Brain pericyte (primary cell): ENCODE results near the gene PFN4.

Source experiments
- DNase-seq: peaks from one replicate; pipeline ENCODE4 v3.0.0-alpha.2; 2012; ENCODE audit warnings: low read depth, low spot score

PFN4 gene

GRCh38 chr2:24077879-24078278, 45.3 kb downstream of the PFN4 start:
- DNase-seq = no peak

DNA sequence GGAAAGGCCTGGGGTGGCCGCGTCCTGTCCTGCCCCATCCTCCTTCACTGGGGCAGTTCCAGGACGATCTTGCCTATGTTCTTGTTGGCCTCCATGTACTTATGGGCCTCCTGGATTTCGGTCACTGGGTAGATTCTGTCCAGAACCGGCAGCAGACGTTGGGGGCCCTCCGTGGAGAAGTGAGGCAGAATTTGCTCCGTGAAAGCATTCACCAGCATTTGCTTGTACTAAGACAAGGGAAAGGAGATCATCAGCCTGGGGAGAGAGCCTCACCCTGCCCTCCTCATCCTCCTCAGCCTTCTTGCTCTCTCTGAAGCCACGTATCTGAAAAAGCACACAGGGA, 45.6 kb downstream of the PFN4 start:
- no peak for DNase-seq

DNA sequence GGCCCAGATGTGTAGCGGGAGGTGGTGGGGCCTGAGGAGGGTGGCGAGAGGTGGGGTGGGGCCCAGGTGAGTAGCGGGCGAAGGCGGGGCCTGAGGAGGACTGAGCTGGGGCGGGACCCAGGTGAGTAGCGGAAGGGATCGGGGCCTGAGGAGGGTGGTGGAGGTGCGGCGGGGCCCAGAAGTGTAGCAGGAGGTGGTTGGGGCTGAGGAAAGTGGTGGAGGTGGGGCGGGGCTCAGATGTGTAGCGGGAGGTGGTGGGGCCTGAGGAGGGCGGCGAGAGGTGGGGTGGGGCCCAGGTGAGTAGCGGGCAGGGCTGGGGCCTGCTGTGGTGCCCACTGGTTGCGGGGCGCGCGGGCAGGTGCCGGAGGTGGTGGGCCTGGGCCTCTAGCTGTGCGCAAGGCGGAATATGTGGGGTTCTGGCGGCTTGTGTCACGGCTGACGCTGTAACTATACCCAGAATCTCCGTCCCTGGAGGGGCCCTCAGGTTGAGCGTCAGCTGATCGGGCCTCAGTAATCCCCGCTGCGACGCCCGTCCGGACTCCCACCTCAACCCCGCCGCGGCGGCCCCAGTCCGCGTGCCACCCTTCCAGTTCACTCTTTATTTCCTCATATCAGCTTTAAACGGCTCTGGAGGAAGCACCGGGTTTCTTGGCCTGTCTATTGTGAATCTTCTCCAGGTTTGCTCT, 46.1 kb downstream of the PFN4 start:
- no peak for DNase-seq

DNA sequence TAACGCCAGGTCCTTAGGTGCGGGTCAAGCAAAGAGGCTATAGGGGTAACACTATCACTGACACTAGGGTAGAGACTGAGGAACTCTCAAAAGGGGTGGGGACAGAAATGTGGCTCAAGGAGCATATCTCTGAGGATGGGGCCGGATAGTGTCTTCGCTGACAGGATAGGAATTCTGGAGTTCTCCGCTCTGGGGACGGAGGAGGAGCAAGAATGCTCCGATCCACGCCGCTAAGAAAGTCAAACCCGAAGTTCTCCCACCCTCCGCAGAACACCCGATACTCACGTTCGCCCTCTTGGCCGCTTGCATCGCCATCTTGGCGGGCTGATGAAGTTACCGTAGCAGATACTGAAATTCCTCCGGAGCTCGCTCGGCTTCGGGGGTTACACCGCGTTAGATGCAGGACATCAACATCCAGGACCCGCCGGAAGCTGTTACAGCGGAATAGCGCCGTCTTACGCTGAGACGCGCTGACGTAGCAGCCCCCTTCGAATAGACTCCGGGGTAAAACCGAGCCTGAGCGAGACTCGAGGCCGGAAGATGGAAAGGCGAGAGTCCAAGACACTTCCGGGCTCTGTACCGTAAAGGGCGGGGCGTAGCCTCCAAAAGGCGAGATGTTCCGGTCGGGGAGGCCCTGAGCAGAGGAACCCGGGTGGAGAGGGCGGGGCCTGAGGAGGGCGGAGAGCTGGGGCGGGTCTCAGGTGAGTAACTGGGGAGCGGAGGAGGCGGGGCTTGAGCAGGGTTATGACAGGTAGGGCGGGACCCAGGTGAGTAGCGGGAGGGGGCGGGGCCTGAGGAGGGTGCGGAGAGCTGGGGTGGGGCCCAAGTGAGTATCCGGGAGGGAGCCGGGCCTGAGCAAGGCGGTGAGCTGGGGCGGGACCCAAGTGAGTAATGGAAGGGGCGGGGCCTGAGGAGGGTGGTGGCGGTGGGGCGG, 47.0 kb downstream of the PFN4 start, which contains the start of gene SF3B6:
Gene SF3B6, minus strand, starts transcription at position 412 of the 934 bp plus-strand sequence. Its CDS starts 97 bp downstream, at position 315.
- peak; percentile 97 for DNase-seq

DNA sequence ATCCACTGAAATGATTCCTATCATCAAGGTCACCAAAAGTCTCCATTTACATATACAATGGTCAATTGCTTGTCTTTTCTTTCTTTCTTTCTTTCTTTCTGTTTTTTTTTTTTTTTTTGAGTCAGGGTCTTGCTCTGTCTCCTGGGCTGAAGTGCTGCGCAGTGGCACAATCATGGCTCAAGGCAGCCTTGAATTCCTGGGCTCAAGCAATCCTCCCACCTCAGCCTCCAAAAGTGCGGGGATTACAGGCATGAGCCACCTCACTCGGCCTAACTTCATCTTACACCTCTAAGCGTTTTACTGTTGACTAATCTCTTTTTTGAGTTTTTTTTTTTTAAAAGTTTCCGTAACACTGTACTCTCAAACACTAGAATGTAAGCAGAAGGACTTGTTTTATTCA, 47.9 kb downstream of the PFN4 start:
- no peak for DNase-seq

DNA sequence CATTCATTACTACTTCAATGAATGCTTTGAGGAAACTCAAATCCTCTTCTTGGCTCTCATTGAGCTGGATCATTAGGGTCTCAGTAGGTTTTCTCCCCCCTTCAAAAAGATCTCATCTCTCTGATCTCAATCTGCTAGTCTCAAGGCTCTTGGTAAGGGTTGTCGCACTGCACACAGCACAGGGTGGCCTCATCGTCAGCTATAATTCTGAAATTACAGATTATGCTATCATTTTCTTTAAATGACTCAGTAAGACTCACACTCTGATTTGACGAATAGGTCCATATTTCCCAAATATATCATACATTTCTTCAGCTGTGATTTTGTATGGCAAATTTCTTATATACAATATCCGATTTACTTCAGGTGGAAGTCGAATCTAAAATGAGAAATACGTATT, 49.3 kb downstream of the PFN4 start:
- DNase-seq = no peak

- no peak for DNase-seq
Measured at GRCh38 chr2:24072259-24072658, 50.9 kb downstream of the PFN4 start.

GRCh38 chr2:24065341-24065740, 57.8 kb downstream of the PFN4 start:
- DNase-seq = no peak
